Measurements from ENCODE around the gene PLCB2. TPM values are rescaled to one million over a fixed set of nuclear protein-coding genes. Genes with fewer than 3 reads are reported as not detected.

The PLCB2 gene
- total RNA-seq, 1 experiment from 2014 or later: 1.7 TPM

DNA sequence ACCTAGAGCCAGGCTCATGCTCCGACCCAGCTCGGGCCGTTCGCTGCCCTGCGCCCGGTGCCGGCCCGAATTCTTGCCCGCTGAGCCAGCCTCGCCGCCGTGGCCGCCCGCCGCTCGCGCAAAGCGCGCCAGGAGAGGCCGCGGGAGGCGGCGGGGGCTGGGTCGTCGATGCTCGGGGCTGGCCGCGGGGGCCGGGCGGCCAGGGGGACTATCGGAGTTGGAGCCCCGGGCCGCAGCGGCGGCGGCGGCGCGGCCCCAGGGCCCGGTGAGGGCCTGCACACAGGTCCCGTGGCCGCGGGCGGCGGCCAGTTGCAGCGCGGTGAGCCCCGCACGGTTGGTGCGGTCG lies 26.0 kb downstream of the PLCB2 start:
- Histone ChIP-seq H3K4me1 (ENCODE audit: control insufficient read depth, insufficient read depth, low read length) (0 out of 2 replicates have a peak, but pooled peaks cover 7% of the 10 kb centered on the region), H3K27me3 (ENCODE audit: control insufficient read depth, insufficient read depth, low read length) (no peaks in the 10 kb centered on the region), H3K27ac (ENCODE audit: low read length) (no peak overlapping the region), H3K9me3 (ENCODE audit: control insufficient read depth, insufficient read depth, low read depth, low read length) (no peaks in the 10 kb centered on the region), H3K36me3 (ENCODE audit: control insufficient read depth, insufficient read depth, low read length) (no peaks in the 10 kb centered on the region), H3K4me3 (ENCODE audit: low read depth in 2 of 2, low read length in 2 of 2) (peak overlapping the region; percentile 49 to 51)
- POLR2A ChIA-PET: no interaction called here
- in situ Hi-C loops (cut with HindIII; ENCODE audit: low pct_unique_long_range_greater_than_20kb, low sequenced_read_pairs) (no loop called here), intact Hi-C loops (cut with micrococcal nuclease; ENCODE audit: unreplicated experiment) (no loop called here)
- TF ChIP-seq, protein P1, sequence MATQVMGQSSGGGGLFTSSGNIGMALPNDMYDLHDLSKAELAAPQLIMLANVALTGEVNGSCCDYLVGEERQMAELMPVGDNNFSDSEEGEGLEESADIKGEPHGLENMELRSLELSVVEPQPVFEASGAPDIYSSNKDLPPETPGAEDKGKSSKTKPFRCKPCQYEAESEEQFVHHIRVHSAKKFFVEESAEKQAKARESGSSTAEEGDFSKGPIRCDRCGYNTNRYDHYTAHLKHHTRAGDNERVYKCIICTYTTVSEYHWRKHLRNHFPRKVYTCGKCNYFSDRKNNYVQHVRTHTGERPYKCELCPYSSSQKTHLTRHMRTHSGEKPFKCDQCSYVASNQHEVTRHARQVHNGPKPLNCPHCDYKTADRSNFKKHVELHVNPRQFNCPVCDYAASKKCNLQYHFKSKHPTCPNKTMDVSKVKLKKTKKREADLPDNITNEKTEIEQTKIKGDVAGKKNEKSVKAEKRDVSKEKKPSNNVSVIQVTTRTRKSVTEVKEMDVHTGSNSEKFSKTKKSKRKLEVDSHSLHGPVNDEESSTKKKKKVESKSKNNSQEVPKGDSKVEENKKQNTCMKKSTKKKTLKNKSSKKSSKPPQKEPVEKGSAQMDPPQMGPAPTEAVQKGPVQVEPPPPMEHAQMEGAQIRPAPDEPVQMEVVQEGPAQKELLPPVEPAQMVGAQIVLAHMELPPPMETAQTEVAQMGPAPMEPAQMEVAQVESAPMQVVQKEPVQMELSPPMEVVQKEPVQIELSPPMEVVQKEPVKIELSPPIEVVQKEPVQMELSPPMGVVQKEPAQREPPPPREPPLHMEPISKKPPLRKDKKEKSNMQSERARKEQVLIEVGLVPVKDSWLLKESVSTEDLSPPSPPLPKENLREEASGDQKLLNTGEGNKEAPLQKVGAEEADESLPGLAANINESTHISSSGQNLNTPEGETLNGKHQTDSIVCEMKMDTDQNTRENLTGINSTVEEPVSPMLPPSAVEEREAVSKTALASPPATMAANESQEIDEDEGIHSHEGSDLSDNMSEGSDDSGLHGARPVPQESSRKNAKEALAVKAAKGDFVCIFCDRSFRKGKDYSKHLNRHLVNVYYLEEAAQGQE (IDR thresholded peaks at IDR 0.05; ENCODE audit: insufficient read depth in 1 of 2, low read depth in 2 of 2, low read length in 1 of 2): no peak
- TF ChIP-seq POLR2AphosphoS5 (IDR thresholded peaks at IDR 0.05; ENCODE audit: low read depth, low read length): no peak
- TF ChIP-seq SIN3A (IDR thresholded peaks at IDR 0.05; ENCODE audit: borderline replicate concordance, insufficient read depth, low read depth, low read length): no peak
- TF ChIP-seq, protein P2, sequence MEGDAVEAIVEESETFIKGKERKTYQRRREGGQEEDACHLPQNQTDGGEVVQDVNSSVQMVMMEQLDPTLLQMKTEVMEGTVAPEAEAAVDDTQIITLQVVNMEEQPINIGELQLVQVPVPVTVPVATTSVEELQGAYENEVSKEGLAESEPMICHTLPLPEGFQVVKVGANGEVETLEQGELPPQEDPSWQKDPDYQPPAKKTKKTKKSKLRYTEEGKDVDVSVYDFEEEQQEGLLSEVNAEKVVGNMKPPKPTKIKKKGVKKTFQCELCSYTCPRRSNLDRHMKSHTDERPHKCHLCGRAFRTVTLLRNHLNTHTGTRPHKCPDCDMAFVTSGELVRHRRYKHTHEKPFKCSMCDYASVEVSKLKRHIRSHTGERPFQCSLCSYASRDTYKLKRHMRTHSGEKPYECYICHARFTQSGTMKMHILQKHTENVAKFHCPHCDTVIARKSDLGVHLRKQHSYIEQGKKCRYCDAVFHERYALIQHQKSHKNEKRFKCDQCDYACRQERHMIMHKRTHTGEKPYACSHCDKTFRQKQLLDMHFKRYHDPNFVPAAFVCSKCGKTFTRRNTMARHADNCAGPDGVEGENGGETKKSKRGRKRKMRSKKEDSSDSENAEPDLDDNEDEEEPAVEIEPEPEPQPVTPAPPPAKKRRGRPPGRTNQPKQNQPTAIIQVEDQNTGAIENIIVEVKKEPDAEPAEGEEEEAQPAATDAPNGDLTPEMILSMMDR (IDR thresholded peaks at IDR 0.05): no peak
- TF ChIP-seq TCF7L2 (IDR thresholded peaks at IDR 0.05; ENCODE audit: low read depth, low read length): no peak
- no TSS peak for BruUV-seq (replicated peaks)
- CTCF ChIA-PET: no interaction called here
- peak; percentile 0; the same call in 1 of the 2 replicates for ATAC-seq
- DNase-seq (ENCODE audit: low read depth, low spot score): no peak

DNA sequence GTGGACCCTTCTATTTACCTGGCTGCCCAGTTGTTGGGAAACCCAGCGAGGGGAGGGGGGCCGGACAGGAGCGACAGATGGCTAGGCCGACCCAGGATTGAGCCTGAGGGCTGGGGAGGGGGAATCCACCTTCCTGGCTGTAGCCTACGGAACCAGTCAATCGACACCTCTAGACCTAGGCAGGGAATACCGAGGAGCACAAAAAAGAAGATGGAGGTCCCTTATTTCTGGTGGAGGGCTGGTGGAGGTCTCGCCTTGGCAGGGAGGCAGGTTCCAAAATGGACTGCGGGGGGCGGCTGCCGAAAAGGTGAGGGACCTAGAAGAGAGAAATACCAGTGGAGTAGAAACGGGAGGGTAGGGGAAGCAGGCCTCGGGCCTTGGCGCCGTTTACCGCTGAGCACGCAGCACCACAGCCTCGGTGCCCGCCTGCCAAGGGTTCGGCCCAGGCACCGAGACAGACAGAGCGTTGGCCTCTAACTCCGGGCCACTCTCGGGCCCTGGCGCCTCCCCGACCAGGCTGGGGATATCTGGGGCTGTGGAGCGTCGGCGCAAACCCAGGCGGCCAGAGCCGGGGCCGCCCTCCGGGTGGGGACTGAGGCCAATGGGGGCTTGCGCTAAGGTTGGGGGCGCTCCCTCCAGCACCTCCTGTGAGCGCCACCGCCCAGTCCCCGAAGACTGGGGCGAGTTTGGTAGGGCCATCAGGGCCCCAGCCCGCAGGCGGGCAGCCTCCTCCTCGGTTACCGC lies 26.5 kb downstream of the PLCB2 start:
- Histone ChIP-seq H3K4me3 (ENCODE audit: low read depth in 2 of 2, low read length in 2 of 2) (no peak overlapping the region), H3K27ac (ENCODE audit: low read length) (no peak overlapping the region), H3K36me3 (ENCODE audit: control insufficient read depth, insufficient read depth, low read length) (no peaks in the 10 kb centered on the region), H3K27me3 (ENCODE audit: control insufficient read depth, insufficient read depth, low read length) (no peaks in the 10 kb centered on the region), H3K9me3 (ENCODE audit: control insufficient read depth, insufficient read depth, low read depth, low read length) (no peaks in the 10 kb centered on the region), H3K4me1 (ENCODE audit: control insufficient read depth, insufficient read depth, low read length) (0 out of 2 replicates have a peak, but pooled peaks cover 7% of the 10 kb centered on the region)
- intact Hi-C loops (cut with micrococcal nuclease; ENCODE audit: unreplicated experiment) (no loop called here), in situ Hi-C loops (cut with HindIII; ENCODE audit: low pct_unique_long_range_greater_than_20kb, low sequenced_read_pairs) (no loop called here)
- ChIA-PET POLR2A (no interaction called here), CTCF (interaction anchor here (0.6 to 2.6 kb wide), 4 partner anchors 27 to 57 kb away, joined by 3 to 16 read pairs (median 3); partner anchors contain the start of gene PAK6)
- ATAC-seq (no peak), DNase-seq (ENCODE audit: low read depth, low spot score) (no peak)
- TF ChIP-seq SIN3A (IDR thresholded peaks at IDR 0.05; ENCODE audit: borderline replicate concordance, insufficient read depth, low read depth, low read length) (no peak), POLR2AphosphoS5 (IDR thresholded peaks at IDR 0.05; ENCODE audit: low read depth, low read length) (no peak), TCF7L2 (IDR thresholded peaks at IDR 0.05; ENCODE audit: low read depth, low read length) (no peak)
- TF ChIP-seq, protein P2 (IDR thresholded peaks at IDR 0.05): no peak
- TF ChIP-seq, protein P1 (IDR thresholded peaks at IDR 0.05; ENCODE audit: insufficient read depth in 1 of 2, low read depth in 2 of 2, low read length in 1 of 2): no peak
- BruUV-seq (replicated peaks): no TSS peak

Measured in Panc1 (cell line).